HG03439 (cell line): ENCODE measurements around the gene NUP214.
"Not testable (repeated sequence)": the region's sequence is repeated elsewhere in the genome, so short reads cannot be mapped to it uniquely, and the experiment has no call there.

Experiments used
- ATAC-seq: cut with Tn5 transposase; IDR thresholded peaks from one replicate; pipeline ENCODE4 v1.9.1; 2021; ENCODE audit warnings: mild to moderate bottlenecking, moderate library complexity; ENCODE audit not compliant: unreplicated experiment

The NUP214 gene

DNA sequence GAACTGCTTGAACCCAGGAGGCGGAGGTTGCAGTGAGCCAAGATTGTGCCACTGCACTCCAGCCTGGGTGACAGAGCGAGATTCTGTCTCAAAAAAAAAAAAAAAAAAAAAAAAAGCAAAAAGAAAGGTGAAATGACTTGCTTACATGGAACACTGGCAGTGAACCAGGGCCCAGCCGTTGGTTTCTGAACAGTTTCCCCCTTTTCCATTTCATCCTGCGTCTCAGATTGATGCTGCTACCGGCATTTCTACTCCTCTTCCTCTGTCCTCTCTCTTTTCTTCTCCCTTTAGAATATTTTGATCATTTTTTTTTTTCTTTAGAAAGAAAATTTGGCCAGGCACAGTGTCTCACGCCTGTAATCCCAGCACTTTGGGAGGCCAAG, 10.0 kb upstream of the NUP214 start:
- not testable (repeated sequence) for ATAC-seq

DNA sequence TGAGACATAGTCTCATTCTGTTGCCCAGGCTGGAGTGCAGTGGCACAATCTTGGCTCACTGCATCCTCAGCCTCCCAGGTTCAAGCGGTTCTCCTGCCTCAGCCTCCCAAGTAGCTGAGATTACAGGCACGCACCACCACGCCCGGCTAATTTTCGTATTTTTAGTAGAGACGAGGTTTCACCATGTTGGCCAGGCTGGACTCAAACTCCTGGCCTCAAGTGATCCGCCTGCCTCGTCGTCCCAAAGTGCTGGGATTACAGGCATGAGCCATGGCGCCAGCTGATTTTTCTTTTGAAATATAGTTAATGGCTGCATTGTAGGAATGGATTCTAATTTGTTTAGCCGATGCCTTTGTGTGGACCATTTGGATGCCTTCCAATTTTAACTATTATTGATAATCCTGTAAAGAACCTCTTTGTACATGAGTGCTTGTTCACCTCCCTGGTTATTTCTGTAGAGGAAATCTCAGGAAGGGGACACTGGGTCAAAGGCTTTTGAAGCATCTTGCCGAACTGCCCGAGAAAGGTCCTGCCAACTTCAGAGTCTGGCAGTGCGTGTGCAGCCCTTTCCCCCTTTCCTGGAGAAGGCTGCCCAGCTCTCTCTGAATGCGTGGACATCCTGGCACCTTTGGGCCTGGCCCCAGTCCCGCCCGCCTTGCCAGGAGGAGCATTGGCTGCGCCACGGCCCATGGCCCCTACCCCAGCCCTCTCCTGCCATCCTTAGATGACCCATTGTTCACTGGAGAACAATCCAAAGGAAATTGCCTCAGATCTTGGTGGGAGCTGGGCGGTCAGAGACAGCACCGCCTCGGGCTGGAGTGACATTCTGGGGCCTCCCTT, 8.9 kb upstream of the NUP214 start:
- no peak for ATAC-seq

DNA sequence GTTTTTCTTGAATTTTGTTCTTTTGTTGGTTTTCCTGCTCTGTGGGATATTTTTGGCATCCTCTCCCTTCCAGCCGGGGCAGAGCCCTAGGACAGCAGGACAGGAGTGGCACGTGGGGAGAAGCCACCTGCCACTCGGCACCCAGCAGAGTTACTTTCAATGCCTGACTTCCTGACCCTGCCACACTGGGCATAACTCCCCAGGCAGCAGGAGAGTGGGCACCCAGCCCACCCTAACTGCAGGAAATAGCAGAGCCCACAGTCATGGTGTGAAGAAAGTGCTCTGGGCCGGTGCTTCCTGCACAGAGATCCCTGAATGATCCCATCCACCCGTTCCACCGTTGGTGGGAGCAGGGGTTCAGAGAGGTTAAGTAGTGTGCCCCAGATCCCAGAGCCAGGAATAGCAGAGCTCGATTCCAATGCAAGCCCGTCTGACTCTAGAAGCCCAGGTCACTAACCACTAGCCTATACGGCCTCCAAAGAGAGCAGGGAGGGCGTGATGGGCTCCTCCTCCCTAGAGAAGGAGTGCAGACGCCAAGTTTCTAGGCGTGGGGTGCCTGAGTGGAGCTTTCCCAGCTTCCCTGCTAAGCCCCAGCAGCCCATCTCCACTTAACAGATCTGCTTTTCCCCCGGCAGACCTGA, 8.1 kb upstream of the NUP214 start:
- no peak for ATAC-seq

DNA sequence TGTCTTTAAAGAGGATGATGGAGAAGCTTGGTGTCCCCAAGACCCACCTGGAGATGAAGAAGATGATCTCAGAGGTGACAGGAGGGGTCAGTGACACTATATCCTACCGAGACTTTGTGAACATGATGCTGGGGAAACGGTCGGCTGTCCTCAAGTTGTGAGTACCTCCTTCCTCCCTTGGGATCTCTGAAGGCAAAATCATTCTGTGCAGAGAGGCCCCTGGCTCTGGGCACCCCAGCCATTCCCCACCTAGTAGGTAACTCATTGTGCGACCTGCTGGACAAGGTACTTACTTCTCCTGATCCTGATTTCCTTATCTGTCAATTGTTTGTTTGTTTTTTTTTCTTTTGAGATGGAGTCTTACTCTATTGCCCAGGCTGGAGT, 7.6 kb upstream of the NUP214 start:
- no peak for ATAC-seq

DNA sequence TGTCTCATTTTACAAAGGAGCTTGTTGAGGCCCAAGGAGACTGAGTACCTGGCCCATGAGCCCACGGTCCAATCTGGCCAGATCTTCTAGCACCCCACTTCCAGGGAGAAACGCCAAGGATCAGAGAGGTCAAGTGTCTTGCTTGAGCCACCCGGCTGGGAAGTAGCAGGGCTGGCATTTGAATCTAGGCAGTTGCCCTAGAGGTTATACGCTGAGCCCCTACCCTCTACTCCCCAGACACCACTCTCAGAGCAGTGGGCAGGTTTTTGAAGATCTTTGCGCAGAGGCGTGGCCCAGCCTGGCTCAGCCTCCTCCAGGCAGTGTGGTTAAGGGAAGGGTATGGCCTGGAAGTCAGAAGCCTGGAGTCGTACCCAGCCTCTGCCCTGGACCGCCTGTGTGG, 5.8 kb upstream of the NUP214 start:
- ATAC-seq: no peak

DNA sequence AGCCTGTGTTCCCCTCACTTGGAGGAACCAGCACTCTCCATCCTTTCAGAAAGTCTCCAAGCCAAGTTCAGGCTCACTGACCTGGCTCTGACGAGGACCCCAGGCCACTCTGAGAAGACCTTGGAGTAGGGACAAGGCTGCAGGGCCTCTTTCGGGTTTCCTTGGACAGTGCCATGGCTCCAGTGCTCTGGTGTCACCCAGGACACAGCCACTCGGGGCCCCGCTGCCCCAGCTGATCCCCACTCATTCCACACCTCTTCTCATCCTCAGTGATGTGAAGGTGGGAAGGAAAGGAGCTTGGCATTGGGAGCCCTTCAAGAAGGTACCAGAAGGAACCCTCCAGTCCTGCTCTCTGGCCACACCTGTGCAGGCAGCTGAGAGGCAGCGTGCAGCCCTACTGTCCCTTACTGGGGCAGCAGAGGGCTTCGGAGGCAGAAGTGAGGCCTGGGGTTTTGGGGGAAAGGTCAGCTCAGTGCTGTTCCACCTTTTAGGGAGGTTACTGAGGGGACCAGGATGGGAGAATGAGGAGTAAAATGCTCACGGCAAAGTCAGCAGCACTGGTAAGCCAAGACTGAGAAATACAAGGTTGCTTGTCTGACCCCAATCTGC, 4.7 kb upstream of the NUP214 start:
- ATAC-seq: no peak

DNA sequence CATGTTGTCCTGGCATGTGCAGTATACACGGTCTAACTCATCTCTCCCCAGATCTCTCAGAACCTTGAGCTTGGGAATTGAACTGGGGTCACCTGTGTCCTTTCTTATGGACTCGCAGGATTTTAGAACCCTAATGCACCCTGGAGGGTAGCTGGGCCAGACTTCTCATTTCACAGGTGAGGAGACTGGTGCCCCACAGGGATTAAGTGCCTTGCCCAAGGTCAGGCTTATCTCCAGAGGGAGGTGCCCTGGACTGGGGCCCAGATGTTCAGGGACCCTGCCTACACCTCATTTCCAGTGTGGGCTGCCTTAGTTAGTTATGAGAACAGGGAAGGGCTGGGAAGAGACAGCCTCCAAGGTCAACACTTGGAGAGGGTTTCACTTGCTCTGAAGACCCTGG, 4.0 kb upstream of the NUP214 start:
- ATAC-seq: no peak

DNA sequence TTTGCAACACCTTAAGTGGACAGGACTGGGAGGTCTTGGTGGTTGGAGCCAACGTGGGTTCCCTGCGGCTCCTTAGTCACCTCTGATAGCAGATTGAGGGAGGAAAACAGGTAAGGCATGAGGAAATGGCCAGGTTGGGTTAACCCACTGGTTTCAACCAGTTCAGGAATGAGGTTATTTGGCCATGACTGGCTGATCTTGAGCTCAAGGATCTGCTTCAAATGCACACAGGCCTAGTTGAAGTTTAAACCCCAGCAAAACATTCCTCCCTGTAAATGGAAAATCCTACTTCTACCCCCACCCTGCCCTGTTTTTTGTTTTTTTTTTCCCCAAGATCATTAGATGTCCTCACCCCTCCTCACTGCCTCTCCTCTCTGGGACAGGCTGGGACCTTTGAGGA, 3.2 kb upstream of the NUP214 start:
- no peak for ATAC-seq

DNA sequence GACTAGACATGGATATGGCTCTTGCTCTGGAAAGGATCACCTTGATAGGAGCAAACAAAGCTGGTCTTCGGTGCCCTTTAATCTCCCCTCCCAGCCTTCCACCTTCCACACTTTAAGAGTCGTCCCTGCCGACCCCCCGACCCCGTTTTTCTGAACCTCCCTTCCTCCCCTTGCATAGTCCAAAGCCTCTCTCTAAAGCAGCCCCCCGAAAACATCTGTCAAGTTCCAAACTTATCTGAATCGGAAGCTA, 423 bp upstream of the NUP214 start:
- ATAC-seq: no peak

DNA sequence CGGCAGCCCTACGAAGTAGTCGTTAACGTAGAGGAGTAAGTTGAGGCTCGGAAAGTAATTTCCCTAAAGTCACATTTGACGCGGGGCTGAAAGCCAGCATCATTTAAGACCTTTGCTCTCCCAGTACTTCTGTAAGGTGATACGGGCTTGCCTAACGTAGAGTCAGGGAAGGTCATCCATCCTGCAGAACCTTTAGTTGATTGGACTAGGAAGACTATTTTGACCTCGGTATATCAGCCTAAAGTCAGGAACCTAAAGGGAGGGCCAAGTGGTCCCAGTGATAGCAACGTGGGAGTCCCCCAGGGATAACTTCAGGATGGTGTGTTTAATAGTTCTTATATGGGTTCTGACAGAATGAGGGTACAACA, 657 bp downstream of the NUP214 start:
- no peak for ATAC-seq

DNA sequence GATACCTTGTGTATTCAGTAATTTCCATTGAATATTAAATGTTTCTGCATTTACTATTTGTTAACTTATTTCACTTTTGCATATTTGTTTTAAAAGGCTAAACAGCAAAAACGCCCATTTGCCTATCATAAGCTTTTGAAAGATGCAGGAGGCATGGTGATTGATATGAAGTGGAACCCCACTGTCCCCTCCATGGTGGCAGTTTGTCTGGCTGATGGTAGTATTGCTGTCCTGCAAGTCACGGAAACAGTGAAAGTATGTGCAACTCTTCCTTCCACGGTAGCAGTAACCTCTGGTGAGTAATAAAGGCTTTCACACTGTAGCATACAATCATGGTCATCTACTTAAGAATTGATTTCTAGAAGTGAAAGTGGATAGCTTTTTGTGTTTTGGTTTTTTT, 3.8 kb downstream of the NUP214 start:
- ATAC-seq: no peak

DNA sequence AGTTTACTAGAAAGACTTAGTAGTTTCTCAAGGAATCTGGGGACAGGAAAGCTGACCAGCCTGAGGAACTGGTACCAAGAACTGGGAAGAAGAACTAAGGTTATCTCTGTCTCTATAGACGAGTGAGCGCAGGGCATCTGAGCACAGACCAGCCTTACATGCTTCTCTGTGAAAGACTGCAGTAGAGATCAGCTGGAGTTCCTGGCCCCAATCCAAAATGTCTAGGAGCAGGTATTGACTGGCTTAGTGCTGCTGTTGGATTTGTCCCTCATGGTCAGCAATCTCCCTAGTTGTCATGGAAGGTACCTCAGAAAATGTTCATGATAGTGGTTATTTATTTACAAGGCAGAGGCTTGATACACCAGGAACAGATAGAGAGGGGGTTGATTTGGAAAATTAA, 13.3 kb downstream of the NUP214 start:
- no peak for ATAC-seq

DNA sequence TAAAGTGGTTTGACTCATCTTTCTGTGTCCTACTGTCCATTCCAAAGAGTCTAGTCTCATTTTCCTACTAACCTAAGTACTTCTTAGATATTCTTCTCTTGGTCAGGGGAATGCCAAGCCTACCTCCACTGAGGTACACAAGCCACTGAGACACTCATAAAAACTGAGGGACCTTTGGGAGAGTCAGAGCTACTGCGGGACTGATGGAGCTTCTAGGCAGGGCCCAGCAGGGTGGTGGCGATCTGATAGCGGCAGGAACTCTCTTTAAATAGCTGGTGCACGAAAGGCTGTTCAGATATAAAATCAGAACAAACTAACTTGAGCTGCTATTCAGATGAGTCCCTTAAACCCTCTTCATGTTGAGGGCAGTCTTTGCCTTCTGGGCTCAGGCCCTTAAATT, 14.7 kb downstream of the NUP214 start:
- no peak for ATAC-seq

DNA sequence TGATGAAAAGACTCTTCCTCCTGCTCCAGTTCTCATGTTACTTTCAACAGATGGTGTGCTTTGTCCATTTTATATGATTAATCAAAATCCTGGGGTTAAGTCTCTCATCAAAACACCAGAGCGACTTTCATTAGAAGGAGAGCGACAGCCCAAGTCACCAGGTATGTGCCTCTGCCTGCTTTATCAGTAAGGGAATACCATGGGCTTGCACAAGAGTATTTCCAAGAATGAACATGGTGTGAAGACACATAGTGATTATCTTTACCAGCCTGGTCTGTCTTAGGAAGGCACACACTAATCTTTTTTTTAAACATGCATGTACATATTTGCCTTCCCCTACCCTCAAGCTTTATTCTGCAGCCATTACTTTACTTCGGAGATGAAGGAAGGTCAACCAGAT, 15.2 kb downstream of the NUP214 start:
- ATAC-seq: no peak

DNA sequence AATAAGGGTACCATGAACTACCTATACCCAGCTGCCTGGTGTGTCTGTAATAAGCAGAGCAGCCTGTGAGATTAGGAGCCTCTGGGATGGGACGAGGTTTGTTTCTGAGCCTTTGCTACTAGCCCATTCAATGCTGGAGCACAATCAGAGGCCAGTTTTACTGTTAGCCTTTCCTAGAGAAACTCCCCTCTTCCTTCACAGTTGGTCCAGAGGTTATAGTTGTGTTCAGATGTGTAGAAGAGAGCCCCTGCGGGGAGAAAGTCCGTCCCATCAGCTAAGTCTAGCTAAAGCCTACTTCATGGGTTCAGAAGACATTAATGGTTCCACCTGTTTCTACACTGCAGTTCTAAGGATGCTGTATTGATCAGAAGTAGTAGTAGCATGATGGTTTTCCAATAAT, 16.8 kb downstream of the NUP214 start:
- no peak for ATAC-seq

DNA sequence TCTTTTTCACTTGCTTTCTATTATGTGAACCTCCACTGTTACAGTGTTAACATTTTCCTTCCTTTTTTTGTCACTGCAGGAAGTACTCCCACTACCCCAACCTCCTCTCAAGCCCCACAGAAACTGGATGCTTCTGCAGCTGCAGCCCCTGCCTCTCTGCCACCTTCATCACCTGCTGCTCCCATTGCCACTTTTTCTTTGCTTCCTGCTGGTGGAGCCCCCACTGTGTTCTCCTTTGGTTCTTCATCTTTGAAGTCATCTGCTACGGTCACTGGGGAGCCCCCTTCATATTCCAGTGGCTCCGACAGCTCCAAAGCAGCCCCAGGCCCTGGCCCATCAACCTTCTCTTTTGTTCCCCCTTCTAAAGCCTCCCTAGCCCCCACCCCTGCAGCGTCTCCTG, 18.8 kb downstream of the NUP214 start:
- ATAC-seq: no peak

DNA sequence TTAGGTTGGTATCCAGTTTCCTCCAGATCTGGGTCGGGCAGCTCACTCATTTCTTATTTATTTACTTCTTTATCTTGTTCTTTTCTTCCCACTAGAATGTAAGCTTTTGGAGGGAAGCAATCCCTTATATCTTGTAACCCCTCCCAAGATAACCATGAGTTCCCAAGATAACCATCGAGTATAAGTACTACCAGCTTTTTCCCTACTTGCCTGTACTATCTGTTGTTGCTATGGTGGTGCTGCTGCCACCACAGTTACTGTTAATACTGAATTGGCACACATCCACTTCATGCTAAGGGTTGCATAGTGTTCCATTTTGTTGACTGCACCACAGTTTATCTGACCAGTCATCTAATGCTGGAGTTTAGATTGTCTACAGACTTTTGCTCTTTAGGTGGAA, 19.9 kb downstream of the NUP214 start:
- no peak for ATAC-seq

DNA sequence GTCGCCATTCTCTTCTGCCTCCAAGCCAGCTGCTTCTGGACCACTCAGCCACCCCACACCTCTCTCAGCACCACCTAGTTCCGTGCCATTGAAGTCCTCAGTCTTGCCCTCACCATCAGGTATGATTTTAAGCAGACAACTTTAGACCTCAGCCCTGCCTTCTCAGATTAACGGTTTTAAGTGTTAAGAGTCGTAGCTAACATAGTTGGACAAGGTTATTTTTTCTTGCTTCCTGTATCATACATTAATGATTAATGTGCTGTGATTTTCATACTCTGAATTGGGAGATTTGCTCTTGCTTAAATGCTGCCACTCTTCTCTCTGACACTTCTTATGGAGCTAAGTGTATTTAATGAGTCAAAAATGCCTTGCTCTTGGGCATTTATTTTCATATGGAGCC, 20.8 kb downstream of the NUP214 start:
- no peak for ATAC-seq

DNA sequence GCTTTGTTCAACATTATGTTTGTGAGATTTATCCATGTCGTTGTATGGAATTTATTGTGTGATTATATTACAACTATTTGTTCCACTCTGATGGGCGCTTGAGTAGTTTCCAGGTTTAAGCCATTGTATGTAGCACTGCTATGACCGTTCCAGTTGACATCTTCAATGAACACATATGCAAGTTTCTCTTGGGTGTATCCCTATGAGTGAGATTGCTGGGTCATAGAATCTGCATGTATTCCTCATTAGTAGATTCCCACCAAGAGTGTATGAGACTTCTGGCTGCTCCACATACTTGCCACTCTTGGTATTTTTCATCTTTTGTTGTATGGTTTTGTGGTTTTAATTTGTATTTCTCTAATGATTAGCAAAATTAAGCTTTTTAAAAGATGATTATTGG, 22.9 kb downstream of the NUP214 start:
- no peak for ATAC-seq

DNA sequence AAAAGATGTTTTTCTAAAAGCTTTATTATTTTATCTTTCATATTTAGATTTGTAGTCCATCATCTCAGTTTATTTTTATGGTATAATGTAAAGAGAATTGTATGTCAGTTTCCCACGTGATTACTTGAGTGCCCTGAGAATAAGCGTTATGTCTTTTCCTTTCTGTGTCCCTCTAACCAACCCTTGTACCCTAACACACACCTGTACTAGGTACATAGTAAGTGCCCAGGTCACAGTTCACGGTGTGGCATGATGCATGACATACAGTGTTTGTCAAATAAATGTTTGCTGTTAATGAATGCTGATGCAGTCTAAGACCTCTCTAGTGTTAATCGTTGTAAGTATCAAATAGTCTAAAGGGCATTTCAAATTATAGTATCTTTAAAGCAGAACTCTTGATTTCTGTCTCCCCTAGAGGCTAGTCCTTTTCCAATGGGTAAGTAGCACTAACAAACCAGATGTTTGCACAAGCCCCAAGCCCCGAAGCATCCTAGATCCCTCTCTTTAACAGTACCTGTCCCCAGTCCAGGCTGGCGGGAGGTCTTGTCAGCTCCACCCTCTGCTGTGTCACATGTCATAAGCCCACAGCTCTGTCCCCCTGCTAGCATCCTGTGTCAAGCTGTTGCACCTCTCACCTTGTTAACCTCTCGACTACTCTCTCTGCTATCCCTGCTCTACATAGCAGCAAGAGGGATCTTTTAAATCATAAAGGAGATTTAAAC, 23.7 kb downstream of the NUP214 start:
- no peak for ATAC-seq

DNA sequence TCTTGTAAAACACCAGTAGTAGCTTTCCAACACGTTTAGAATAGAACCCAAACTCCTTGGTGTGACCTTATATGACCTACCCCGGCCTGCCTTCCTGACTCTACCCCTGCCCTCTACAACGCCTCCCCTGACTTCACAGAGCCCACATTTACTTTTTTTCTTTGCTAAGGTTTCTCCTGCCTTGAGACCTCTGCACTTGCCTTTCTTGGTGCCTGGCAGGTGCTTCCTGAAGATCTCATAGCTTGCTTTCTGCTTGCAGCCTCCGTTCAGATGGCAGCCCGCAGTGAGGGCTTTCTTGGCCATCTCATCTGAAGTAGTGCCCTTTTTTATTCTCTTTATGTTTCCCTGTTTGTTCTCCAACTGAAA, 24.3 kb downstream of the NUP214 start:
- no peak for ATAC-seq

DNA sequence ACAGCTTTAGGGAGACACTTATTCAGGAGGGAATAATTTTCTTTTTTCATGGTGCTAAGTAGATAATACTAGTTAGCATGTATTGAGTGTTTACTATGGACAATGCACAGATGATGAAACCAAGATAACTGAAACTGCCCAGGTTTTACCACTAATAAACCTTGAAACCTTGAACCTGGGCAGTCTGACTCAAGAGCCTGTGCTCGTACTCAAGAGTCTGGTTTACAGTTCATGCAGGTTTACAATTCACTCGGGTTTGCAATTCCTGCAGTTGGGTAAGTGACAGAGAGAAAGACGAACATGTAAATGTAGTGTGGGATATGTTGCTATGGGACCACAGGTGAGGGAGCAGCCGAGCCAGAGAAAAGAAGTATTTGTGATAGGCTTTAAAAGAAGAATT, 28.2 kb downstream of the NUP214 start:
- ATAC-seq: no peak
